NB4 (cell line): Measurements from ENCODE around the gene MGLL.

Experiments used
- TF ChIP-seq, protein P1 (sequence below): IDR thresholded peaks from one replicate; pipeline ENCODE4 v1.5.1; 2012; ENCODE audit warnings: low read depth, low read length
- TF ChIP-seq, protein P2 (sequence below): IDR thresholded peaks from 2 replicates; pipeline ENCODE4 v1.6.1; 2011; ENCODE audit warnings: low read depth, low read length

GRCh38 chr3:127865941-127866340 is 43.6 kb upstream of the MGLL start:
- TF ChIP-seq, protein P1, sequence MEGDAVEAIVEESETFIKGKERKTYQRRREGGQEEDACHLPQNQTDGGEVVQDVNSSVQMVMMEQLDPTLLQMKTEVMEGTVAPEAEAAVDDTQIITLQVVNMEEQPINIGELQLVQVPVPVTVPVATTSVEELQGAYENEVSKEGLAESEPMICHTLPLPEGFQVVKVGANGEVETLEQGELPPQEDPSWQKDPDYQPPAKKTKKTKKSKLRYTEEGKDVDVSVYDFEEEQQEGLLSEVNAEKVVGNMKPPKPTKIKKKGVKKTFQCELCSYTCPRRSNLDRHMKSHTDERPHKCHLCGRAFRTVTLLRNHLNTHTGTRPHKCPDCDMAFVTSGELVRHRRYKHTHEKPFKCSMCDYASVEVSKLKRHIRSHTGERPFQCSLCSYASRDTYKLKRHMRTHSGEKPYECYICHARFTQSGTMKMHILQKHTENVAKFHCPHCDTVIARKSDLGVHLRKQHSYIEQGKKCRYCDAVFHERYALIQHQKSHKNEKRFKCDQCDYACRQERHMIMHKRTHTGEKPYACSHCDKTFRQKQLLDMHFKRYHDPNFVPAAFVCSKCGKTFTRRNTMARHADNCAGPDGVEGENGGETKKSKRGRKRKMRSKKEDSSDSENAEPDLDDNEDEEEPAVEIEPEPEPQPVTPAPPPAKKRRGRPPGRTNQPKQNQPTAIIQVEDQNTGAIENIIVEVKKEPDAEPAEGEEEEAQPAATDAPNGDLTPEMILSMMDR = no peak
- TF ChIP-seq, protein P2, sequence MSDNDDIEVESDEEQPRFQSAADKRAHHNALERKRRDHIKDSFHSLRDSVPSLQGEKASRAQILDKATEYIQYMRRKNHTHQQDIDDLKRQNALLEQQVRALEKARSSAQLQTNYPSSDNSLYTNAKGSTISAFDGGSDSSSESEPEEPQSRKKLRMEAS = no peak
